MCF 10A (cell line): ENCODE results near the gene PDZD4. TPM values are rescaled to one million over a fixed set of nuclear protein-coding genes. Genes with fewer than 3 reads are reported as not detected.

Experiments used
- BruUV-seq: library from RNA; stranded (reverse); fragments of 400-500 nt; replicated peaks from 2 replicates; lab custom pipeline; 2021; lab: Mats Ljungman, UMichigan
- CTCF ChIA-PET: fragments of 300-600 bp; sonication (Branson Sonifier 250); formaldehyde crosslinking; extraction: SDS; loops from one replicate; lab custom pipeline; 2021; ENCODE audit warnings: antibody characterized with exemption, inconsistent platforms; lab: Yijun Ruan, JAX
- POLR2A ChIA-PET: fragments of 300-600, 350-650 bp; sonication (Branson Sonifier 250); formaldehyde crosslinking; extraction: SDS; loops from one replicate; lab custom pipeline; 2020; ENCODE audit warnings: antibody characterized with exemption, inconsistent platforms; lab: Yijun Ruan, JAX
- DNase-seq: peaks from one replicate; pipeline ENCODE4 v3.0.0-alpha.2; 2018; ENCODE audit not compliant: unreplicated experiment
- H3K27ac Mint-ChIP-seq: one replicate; pipeline ENCODE4 v1.8.0; 2022; ENCODE audit warnings: mild to moderate bottlenecking, low read depth, mixed read lengths; ENCODE audit not compliant: unreplicated experiment
- H3K27me3 Mint-ChIP-seq: one replicate; pipeline ENCODE4 v1.8.0; 2022; ENCODE audit warnings: mixed read lengths; ENCODE audit not compliant: insufficient read depth, unreplicated experiment
- H3K36me3 Mint-ChIP-seq: one replicate; pipeline ENCODE4 v1.8.0; 2022; ENCODE audit warnings: mild to moderate bottlenecking, moderate library complexity, mixed read lengths; ENCODE audit not compliant: insufficient read depth, unreplicated experiment
- H3K4me1 Mint-ChIP-seq: one replicate; pipeline ENCODE4 v1.8.0; 2022; ENCODE audit warnings: mixed read lengths; ENCODE audit not compliant: insufficient read depth, unreplicated experiment
- H3K4me3 Mint-ChIP-seq: one replicate; pipeline ENCODE4 v1.8.0; 2022; ENCODE audit warnings: mild to moderate bottlenecking, moderate library complexity, mixed read lengths; ENCODE audit not compliant: unreplicated experiment
- H3K9me3 Mint-ChIP-seq: one replicate; pipeline ENCODE4 v1.8.0; 2022; ENCODE audit warnings: mixed read lengths; ENCODE audit not compliant: unreplicated experiment
- CTCF ChIP-seq: fragments of 200-600 bp; IDR thresholded peaks from one replicate; pipeline ENCODE4 v1.8.0; 2022; ENCODE audit warnings: antibody characterized with exemption, mild to moderate bottlenecking; ENCODE audit not compliant: unreplicated experiment
- intact Hi-C: fragments of 100-400 bp; cut with micrococcal nuclease; formaldehyde crosslinking; loops from 2 replicates; pipeline ENCODE4 v1.14.1; 2022
- total RNA-seq: library from RNA; stranded (reverse); gene quantifications from 2 replicates; pipeline ENCODE4 v1.2.3, GENCODE V29; 2022

The PDZD4 gene
- total RNA-seq, 1 experiment from 2014 or later, result not detected

GRCh38 chrX:153869473-153870287 is 39.3 kb upstream of the PDZD4 start:
- no peak for DNase-seq
- TF ChIP-seq CTCF, result no peak
- H3K27ac Mint-ChIP-seq, result no peak overlapping the region
- H3K4me3 Mint-ChIP-seq, result no peak overlapping the region
- no peaks in the 10 kb centered on the region for H3K9me3 Mint-ChIP-seq
- ChIA-PET POLR2A (no interaction called here), CTCF (no interaction called here)
- H3K27me3 Mint-ChIP-seq, result peaks cover 20% of the 10 kb centered on the region
- H3K36me3 Mint-ChIP-seq, result no peaks in the 10 kb centered on the region
- no peaks in the 10 kb centered on the region for H3K4me1 Mint-ChIP-seq
- BruUV-seq, result no TSS peak
- intact Hi-C loops, result no loop called here

- no peak overlapping the region for H3K4me3 Mint-ChIP-seq
- no TSS peak for BruUV-seq
- H3K27ac Mint-ChIP-seq, result no peak overlapping the region
- peaks cover 14% of the 10 kb centered on the region for H3K27me3 Mint-ChIP-seq
- ChIA-PET POLR2A (no interaction called here), CTCF (no interaction called here)
- no peaks in the 10 kb centered on the region for H3K4me1 Mint-ChIP-seq
- H3K9me3 Mint-ChIP-seq, result no peaks in the 10 kb centered on the region
- DNase-seq, result no peak
- no peaks in the 10 kb centered on the region for H3K36me3 Mint-ChIP-seq
- TF ChIP-seq CTCF, result no peak
- intact Hi-C loops, result no loop called here
These were observed 38.5 kb upstream of the PDZD4 start for GRCh38 chrX:153868576-153869472.

- no peak for TF ChIP-seq CTCF
- H3K36me3 Mint-ChIP-seq, result no peaks in the 10 kb centered on the region
- intact Hi-C loops, result no loop called here
- no peak for DNase-seq
- CTCF ChIA-PET, result interaction anchor here (0.6 kb wide), 1 partner anchor 361 kb away, joined by 3 read pairs; no protein-coding TSS in a partner anchor
- H3K4me3 Mint-ChIP-seq, result no peak overlapping the region
- no TSS peak for BruUV-seq
- H3K9me3 Mint-ChIP-seq, result no peaks in the 10 kb centered on the region
- POLR2A ChIA-PET, result no interaction called here
- H3K27ac Mint-ChIP-seq, result no peak overlapping the region
- H3K4me1 Mint-ChIP-seq, result no peaks in the 10 kb centered on the region
- H3K27me3 Mint-ChIP-seq, result peaks cover 8% of the 10 kb centered on the region
These were observed 37.3 kb upstream of the PDZD4 start for GRCh38 chrX:153867671-153868070.

- Mint-ChIP-seq H3K4me1 (no peaks in the 10 kb centered on the region), H3K27ac (no peak overlapping the region), H3K9me3 (no peaks in the 10 kb centered on the region), H3K27me3 (peaks cover 3% of the 10 kb centered on the region), H3K36me3 (no peaks in the 10 kb centered on the region), H3K4me3 (no peak overlapping the region)
- DNase-seq, result no peak
- BruUV-seq, result no TSS peak
- CTCF ChIA-PET, result interaction anchor here (0.6 kb wide), 1 partner anchor 78 kb away, joined by 3 read pairs; no protein-coding TSS in a partner anchor
- POLR2A ChIA-PET, result no interaction called here
- intact Hi-C loops, result no loop called here
- no peak for TF ChIP-seq CTCF
These were observed 36.8 kb upstream of the PDZD4 start for GRCh38 chrX:153867139-153867538.
